ENCODE measurements around the gene CCDC148. TPM values are rescaled to one million over a fixed set of nuclear protein-coding genes. Genes with fewer than 3 reads are reported as not detected.
"Not testable (repeated sequence)": the region's sequence is repeated elsewhere in the genome, so short reads cannot be mapped to it uniquely, and the experiment has no call there.

Gene CCDC148
- total RNA-seq, 1 donor from 2014 or later: 0.35 TPM

GRCh38 chr2:158357699-158358098 lies 98.9 kb downstream of the CCDC148 start:
- DNase-seq (ENCODE audit: low spot score): no peak

DNA sequence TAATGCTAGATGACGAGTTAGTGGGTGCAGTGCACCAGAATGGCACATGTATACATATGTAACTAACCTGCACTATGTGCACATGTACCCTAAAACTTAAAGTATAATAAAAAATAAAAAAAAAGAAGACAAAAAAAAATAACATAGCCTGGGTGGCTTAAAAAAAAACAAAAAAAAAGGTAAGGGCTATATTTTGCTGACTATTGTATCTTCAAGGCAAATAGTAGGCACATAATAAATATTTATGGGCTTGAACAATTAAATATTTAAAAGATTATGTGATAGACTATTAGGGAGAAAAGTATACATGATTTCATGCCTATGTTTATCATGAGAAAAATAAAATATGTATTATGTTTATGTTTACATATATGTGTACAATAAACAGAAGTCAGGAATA lies 99.4 kb downstream of the CCDC148 start:
- DNase-seq (ENCODE audit: low spot score): no peak

- DNase-seq (ENCODE audit: low spot score): not testable (repeated sequence)
These were observed 105.1 kb downstream of the CCDC148 start for GRCh38 chr2:158351466-158351816.

DNA sequence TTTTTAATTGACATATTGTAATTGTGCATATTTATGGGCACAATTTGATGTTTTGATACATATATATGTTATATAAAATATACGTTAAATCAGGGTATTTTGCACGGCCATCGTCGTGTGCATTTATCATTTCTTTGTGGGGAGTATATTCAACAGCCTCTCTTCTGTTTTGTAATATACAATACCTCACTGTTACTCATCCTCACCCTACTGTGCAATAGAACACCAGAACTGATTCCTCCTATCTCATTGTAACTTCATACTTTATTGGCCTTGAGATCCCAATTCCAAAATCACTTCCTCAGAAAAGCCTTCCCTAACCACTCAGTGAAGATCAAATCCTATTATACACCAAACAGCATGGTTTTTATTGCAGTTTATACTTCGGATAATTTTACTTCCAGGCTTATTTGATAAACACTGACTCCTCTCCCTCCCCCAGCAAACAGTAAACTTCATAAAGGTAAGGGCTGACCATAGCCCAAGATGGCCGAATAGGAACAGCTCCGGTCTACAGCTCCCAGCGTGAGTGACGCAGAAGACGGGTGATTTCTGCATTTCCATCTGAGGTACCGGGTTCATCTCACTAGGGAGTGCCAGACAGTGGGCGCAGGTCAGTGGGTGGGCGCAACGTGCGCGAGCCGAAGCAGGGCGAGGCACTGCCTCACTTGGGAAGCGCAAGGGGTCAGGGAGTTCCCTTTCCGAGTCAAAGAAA lies 105.6 kb downstream of the CCDC148 start:
- DNase-seq (ENCODE audit: low spot score): not testable (repeated sequence)

DNA sequence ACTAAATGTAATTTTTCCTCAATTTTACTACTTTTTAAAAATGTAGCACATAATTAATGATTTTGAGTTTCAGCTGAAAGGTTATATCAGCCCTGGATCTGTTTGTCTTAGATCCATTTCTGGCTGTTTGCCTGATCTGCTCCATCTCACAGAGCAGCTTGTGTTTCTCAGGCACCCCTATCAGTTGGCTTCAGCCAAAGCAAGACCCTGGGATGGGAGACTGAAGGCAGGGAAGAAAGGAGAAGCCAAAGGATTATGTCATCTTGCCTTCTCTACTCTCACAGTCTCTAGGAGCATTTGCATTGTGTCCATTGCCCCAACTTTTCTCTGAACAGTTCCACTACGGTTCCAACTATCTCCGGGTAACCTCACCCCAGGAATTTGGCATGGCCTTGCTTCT lies 110.5 kb downstream of the CCDC148 start:
- no peak for DNase-seq (ENCODE audit: low spot score)

DNA sequence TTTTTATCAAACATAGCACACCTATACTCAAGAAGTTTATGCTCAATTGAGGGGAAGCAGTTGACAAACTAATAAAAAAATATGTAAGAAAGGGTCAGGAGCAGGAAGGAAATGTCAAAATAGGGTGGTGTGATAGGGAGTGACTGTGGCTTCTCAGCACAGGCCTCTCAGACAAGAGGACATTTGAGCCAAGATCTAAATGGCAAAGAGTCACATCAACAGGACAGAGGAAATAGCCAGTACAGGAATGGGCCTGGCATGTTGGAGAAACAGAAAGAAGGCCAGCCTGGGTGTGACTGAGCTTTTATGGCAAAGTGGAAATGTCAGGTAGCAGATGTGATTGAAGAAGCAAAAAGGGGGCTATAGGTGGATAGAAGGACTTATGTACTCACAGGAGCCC lies 117.0 kb downstream of the CCDC148 start:
- no peak for DNase-seq (ENCODE audit: low spot score)

- DNase-seq (ENCODE audit: low spot score): no peak
These were observed 119.5 kb downstream of the CCDC148 start for GRCh38 chr2:158337018-158337417.

DNA sequence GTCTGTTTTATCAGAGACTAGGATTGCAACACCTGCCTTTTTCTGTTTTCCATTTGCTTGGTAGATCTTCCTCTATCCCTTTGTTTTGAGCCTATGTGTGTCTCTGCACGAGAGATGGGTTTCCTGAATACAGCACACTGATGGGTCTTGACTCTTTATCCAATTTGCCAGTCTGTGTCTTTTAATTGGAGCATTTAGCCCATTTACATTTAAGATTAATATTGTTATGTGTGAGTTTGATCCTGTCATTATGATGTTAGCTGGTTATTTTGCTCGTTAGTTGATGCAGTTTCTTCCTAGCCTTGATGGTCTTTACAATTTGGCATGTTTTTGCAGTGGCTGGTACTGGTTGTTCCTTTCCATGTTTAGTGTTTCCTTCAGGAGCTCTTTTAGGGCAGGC lies 124.8 kb downstream of the CCDC148 start:
- DNase-seq (ENCODE audit: low spot score): not testable (repeated sequence)

GRCh38 chr2:158325782-158326340 lies 130.7 kb downstream of the CCDC148 start:
- DNase-seq (ENCODE audit: low spot score): no peak

- DNase-seq (ENCODE audit: low spot score): no peak
These were observed 131.3 kb downstream of the CCDC148 start for GRCh38 chr2:158325031-158325781.

DNA sequence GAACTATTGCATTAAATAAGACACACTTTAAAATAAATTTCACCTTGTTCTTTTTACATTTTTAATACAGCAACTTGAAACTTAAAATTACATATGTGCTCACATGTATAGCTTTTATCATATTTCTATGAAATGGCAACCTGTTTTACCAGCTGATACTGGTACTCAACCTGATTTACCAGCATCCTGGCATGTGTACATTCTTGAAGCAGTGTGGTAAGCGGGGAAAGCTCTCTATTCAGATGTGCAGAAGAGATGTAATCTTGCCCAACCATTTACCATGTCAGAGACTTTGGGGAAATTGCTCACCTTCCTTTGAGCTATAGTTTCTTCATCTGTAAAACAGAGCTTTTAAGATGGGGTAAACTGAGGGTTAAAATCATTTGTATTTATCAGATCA lies 133.2 kb downstream of the CCDC148 start:
- DNase-seq (ENCODE audit: low spot score): no peak

DNA sequence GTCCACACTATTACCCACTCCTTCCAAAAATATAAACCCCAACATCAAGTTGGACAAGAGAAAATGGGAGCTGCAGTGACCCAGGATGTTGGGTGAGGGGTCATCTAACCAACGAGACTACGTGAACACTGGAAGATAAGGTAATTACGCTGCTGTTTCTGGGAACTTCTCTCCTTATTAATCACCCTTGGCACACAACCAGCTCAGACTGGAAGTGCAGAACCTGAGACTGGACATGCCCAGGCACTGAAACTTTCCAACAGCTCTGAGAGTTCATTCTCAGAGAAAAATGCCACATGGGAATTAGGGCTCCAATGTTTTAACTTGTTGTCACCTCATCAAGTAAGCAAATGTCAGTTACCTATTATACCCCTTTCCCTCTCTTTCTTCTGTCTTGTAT lies 135.3 kb downstream of the CCDC148 start:
- DNase-seq (ENCODE audit: low spot score): no peak

GRCh38 chr2:158319269-158319668 lies 137.3 kb downstream of the CCDC148 start:
- no peak for DNase-seq (ENCODE audit: low spot score)

GRCh38 chr2:158317642-158318041 lies 138.9 kb downstream of the CCDC148 start:
- no peak for DNase-seq (ENCODE audit: low spot score)

DNA sequence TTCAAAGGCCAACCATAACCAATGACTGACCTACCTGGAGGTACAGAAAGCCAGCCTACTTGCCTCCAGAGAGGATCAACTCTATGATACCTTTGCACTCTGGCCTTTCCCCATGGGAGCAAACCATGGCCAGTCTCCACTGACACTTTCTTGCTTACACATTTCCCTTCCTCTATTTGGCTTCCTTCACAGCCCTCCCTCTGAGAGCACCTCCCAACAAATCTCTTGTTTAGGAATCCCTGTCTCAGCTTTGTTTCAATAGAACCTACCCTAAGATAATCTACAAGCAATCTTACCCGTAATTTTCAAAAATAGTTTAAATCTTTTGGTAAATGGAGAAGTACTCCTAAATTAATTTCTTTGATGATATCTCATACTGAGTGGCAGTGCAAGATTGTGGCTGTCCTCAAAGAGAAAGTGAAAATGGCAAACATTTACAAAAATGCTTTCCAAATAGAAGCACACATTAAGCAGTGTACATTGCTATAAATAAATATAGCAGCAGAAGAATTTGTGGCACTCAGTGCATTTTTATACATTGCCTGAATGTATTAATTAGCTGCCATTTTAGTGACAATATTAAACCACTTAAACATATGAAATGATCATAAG lies 140.6 kb downstream of the CCDC148 start:
- no peak for DNase-seq (ENCODE audit: low spot score)

DNA sequence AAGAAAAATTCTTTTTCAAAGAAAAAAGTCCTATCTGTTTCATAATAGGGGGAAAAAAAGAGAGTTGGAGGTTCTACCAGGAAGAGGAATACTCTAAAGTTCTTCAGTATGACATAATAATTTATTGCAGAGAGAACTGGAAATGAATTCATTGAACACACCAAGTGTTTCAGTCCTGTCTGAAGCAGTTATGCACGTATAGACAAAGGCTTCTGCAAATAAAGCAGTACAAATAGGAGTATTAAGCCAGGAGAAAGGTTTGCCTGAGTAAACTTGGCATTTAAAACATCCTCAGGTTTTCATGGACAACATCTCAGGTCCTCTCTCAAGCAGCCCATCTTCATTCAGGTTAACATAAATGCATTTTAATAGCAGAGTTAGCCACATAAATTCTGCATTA lies 141.6 kb downstream of the CCDC148 start:
- DNase-seq (ENCODE audit: low spot score): no peak

DNA sequence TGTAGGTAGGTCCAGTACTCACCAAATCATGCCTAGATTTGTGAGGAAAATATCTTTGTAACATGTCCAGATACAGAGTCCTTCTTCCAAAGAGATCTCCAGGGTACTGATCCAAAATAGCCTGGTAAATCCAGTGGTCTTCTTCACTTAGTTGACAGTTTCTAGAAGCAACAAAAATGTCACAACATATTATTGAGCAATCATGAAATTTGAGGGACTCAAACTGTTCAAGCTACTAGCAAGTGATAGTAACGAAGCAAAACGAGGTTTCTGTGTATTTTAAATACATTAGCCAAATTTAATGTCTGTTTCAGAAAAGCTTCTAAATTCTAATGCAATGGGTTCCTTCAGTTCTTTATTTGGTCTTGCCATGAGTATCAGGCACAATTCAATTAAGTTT lies 142.8 kb downstream of the CCDC148 start:
- no peak for DNase-seq (ENCODE audit: low spot score)

DNA sequence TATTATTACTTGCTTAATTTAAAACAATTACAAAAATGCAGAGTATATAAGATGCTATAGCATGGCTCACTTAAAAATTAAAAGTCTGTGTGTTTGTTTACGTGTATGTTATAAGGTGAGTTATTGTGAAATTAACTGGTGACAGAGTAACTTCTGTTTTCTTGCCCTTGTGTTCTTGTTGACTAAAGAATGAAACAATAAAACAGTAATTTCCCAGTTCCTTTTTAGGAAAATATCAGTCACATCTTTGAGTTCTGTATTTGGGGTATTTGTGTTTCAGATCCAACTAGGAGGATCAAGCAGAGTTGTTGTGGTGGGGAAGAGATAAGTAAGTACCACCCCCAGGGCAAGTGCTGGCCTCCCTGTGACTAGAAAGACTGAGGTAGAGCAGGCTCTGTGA lies 143.6 kb downstream of the CCDC148 start:
- DNase-seq (ENCODE audit: low spot score): no peak

GRCh38 chr2:158310407-158310806 lies 146.1 kb downstream of the CCDC148 start:
- DNase-seq (ENCODE audit: low spot score): not testable (repeated sequence)

DNA sequence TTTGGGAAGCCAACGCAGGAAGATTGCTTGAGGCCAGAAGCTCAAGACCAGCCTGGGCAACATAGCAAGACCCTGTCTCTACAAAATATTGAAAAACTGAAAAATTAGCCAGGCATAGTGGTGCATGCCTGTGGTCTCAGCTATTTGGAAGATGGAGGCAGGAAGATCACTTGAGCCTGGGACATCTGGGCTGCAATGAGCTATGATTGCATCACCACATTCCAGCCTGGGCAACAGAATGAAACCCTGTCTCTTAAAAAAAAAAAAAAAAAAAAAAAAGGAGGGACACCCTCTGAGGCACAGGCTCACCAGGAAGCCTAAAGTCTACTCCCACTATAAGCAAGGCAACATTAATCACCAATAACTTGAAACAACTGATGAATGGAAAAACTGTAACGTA lies 151.1 kb downstream of the CCDC148 start:
- DNase-seq (ENCODE audit: low spot score): no peak

DNA sequence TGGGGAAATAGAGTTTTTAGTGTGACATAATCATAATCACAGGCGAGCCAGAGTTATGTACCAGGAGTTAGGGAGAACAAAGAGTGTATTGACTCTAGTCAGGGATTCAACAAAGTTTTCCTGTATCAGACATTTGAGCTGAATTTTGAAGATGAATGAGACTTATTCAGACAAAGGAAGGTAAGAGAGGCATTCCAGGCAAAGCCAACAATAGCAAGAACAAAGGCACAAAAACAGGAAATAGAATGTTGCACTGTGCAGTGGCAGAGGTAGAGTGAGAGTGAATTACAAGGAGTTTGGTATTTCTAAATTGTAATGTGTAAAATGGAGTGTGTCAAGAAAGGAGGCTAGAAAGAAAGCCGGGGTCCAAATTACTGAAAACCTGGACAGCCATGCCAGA lies 156.2 kb downstream of the CCDC148 start:
- no peak for DNase-seq (ENCODE audit: low spot score)

GRCh38 chr2:158297606-158298005 lies 158.9 kb downstream of the CCDC148 start:
- DNase-seq (ENCODE audit: low spot score): no peak
